Measurements from ENCODE around the gene COL21A1.
A peak's percentile ranks its signal among the peaks of the same experiment; 100 is the strongest.

Gene COL21A1

GRCh38 chr6:56223995-56224394 lies 23.4 kb downstream of the COL21A1 start (continued):
- TF ChIP-seq PRDM10 (tag by site-specific recombination; IDR thresholded peaks at IDR 0.05) (peak; percentile 21; the same call in 1 of the 2 replicates), ZNF792 (tag by site-specific recombination; IDR thresholded peaks at IDR 0.05) (no peak), ZNF548 (tag by site-specific recombination; IDR thresholded peaks at IDR 0.05) (no peak), ZNF24 (tag by site-specific recombination; IDR thresholded peaks at IDR 0.05) (no peak), GLI4 (tag by site-specific recombination; IDR thresholded peaks at IDR 0.05) (no peak), ZNF223 (tag by site-specific recombination; IDR thresholded peaks at IDR 0.05) (no peak), ZNF692 (tag by site-specific recombination; IDR thresholded peaks at IDR 0.05) (no peak), PBX3 (CRISPR knock-in tag; IDR thresholded peaks at IDR 0.05) (no peak), ZNF311 (tag by site-specific recombination; IDR thresholded peaks at IDR 0.05; ENCODE audit: borderline replicate concordance) (no peak), ZNF664 (tag by site-specific recombination; IDR thresholded peaks at IDR 0.05) (no peak), ZBTB21 (tag by site-specific recombination; IDR thresholded peaks at IDR 0.05) (no peak), ZFP3 (tag by site-specific recombination; IDR thresholded peaks at IDR 0.05; ENCODE audit: low read depth) (no peak)

DNA sequence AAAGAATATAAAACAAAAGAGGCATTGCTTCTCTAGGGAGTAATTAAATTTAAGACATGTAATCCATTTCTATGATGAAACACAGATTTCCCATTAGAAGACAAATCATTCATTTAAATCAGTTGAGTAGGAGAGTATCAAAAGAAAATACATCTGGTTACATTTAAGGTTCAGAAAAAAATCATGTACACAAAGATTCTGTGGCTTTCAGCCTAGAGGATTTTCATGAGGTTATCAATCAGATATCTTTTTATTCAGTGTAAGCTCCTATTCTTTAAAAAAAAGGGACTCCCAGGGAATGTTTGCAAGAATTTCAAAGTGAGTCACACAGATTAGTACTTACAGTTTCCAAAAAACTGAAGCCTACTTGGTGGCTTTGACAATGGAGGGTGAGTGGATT lies 24.9 kb downstream of the COL21A1 start:
- Histone ChIP-seq H3K4me1 (ENCODE audit: control insufficient read depth, insufficient read depth, low read length) (peaks cover 8% of the 10 kb centered on the region), H3K9me3 (ENCODE audit: control insufficient read depth, insufficient read depth, low read depth, low read length) (no peaks in the 10 kb centered on the region), H3K4me3 (ENCODE audit: low read depth, low read length) (no peak overlapping the region), H3K27ac (ENCODE audit: extremely low read depth, low read depth, low read length) (no peak overlapping the region), H3K36me3 (ENCODE audit: control insufficient read depth in 2 of 2, insufficient read depth in 1 of 2, low read length in 2 of 2) (no peaks in the 10 kb centered on the region)
- CTCF ChIA-PET, result interaction anchor here (0.6 to 1.2 kb wide), 3 partner anchors 70 to 90 kb away, joined by 3 read pairs; no protein-coding TSS in a partner anchor
- TF ChIP-seq HOXC10 (CRISPR knock-in tag; IDR thresholded peaks at IDR 0.05) (no peak), ZBTB26 (tag by site-specific recombination; optimal IDR thresholded peaks at IDR 0.05) (no peak), ZNF629 (tag by site-specific recombination; IDR thresholded peaks at IDR 0.05) (no peak), ZNF529 (tag by site-specific recombination; IDR thresholded peaks at IDR 0.05; ENCODE audit: insufficient replicate concordance) (no peak), SP2 (tag by site-specific recombination; IDR thresholded peaks at IDR 0.05) (no peak)
- POLR2A ChIA-PET, result no interaction called here

GRCh38 chr6:56220078-56220477 lies 27.3 kb downstream of the COL21A1 start:
- Histone ChIP-seq H3K4me1 (ENCODE audit: control insufficient read depth, insufficient read depth, low read length) (peaks cover 8% of the 10 kb centered on the region), H3K4me3 (ENCODE audit: low read depth, low read length) (no peak overlapping the region), H3K9me3 (ENCODE audit: control insufficient read depth, insufficient read depth, low read depth, low read length) (no peaks in the 10 kb centered on the region), H3K36me3 (ENCODE audit: control insufficient read depth in 2 of 2, insufficient read depth in 1 of 2, low read length in 2 of 2) (no peaks in the 10 kb centered on the region), H3K27ac (ENCODE audit: extremely low read depth, low read depth, low read length) (no peak overlapping the region)
- ChIA-PET POLR2A (no interaction called here), CTCF (interaction anchor here (0.6 kb wide), 1 partner anchor 20 kb away, joined by 3 read pairs; no protein-coding TSS in a partner anchor)
- TF ChIP-seq ZNF660 (tag by site-specific recombination; IDR thresholded peaks at IDR 0.05) (no peak), ZNF473 (tag by site-specific recombination; IDR thresholded peaks at IDR 0.05) (no peak), MZF1 (tag by site-specific recombination; IDR thresholded peaks at IDR 0.05; ENCODE audit: borderline replicate concordance) (no peak), TRIM28 (IDR thresholded peaks at IDR 0.05; ENCODE audit: borderline replicate concordance, low read length) (no peak), ZBTB26 (tag by site-specific recombination; optimal IDR thresholded peaks at IDR 0.05) (no peak), HOXD13 (CRISPR knock-in tag; IDR thresholded peaks at IDR 0.05; ENCODE audit: borderline replicate concordance) (peak; percentile 91), ZNF302 (tag by site-specific recombination; IDR thresholded peaks at IDR 0.05; ENCODE audit: low read depth) (no peak)
- TF ChIP-seq, protein P1, sequence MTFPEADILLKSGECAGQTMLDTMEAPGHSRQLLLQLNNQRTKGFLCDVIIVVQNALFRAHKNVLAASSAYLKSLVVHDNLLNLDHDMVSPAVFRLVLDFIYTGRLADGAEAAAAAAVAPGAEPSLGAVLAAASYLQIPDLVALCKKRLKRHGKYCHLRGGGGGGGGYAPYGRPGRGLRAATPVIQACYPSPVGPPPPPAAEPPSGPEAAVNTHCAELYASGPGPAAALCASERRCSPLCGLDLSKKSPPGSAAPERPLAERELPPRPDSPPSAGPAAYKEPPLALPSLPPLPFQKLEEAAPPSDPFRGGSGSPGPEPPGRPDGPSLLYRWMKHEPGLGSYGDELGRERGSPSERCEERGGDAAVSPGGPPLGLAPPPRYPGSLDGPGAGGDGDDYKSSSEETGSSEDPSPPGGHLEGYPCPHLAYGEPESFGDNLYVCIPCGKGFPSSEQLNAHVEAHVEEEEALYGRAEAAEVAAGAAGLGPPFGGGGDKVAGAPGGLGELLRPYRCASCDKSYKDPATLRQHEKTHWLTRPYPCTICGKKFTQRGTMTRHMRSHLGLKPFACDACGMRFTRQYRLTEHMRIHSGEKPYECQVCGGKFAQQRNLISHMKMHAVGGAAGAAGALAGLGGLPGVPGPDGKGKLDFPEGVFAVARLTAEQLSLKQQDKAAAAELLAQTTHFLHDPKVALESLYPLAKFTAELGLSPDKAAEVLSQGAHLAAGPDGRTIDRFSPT (tag by site-specific recombination; IDR thresholded peaks at IDR 0.05), result no peak

Data from HEK293 (cell line).